Caco-2 (cell line): ENCODE measurements around the gene IL23R. TPM values are rescaled to one million over a fixed set of nuclear protein-coding genes. Genes with fewer than 3 reads are reported as not detected.

Experiments
- BruUV-seq: library from RNA; stranded (reverse); fragments of 400-500 nt; replicated peaks from 2 replicates; lab custom pipeline; 2021; lab: Mats Ljungman, UMichigan
- CTCF ChIA-PET: fragments of 300-600 bp; sonication (Branson Sonifier 250); formaldehyde crosslinking; loops from one replicate; lab custom pipeline; 2022; ENCODE audit warnings: antibody characterized with exemption; lab: Charles Lee
- POLR2A ChIA-PET: fragments of 300-600 bp; sonication (Branson Sonifier 250); formaldehyde crosslinking; loops from one replicate; lab custom pipeline; 2022; ENCODE audit warnings: antibody characterized with exemption; lab: Charles Lee
- DNase-seq, 2 experiments: peaks; one replicate each; pipeline versions ENCODE4 v3.0.0 to v3.0.0-alpha.2; 2020 to 2022
- H3K27me3 ChIP-seq: replicated peaks from 2 replicates; pipeline ENCODE4 v1.6.0; 2011; ENCODE audit warnings: low read length; ENCODE audit not compliant: control insufficient read depth, insufficient read depth
- H3K36me3 ChIP-seq: 2 replicates; pipeline ENCODE4 v1.5.1; 2011; ENCODE audit warnings: low read length; ENCODE audit not compliant: control insufficient read depth, insufficient read depth
- H3K4me1 ChIP-seq: fragments of 250-450 bp; sonication (Bioruptor Pico); 2 replicates; pipeline ENCODE4 v1.5.1; 2020; ENCODE audit warnings: mild to moderate bottlenecking
- H3K4me3 ChIP-seq: 2 replicates; pipeline ENCODE4 v1.5.1; 2011; ENCODE audit warnings: low read depth, mild to moderate bottlenecking, control low read depth, low read length
- H3K9me3 ChIP-seq: fragments of 250-450 bp; sonication (Bioruptor Pico); 2 replicates; pipeline ENCODE4 v1.5.1; 2020; ENCODE audit warnings: mild to moderate bottlenecking, moderate library complexity
- H3K27ac Mint-ChIP-seq: one replicate; pipeline ENCODE4 v1.8.0; 2022; ENCODE audit warnings: mixed read lengths; ENCODE audit not compliant: unreplicated experiment
- H3K27me3 Mint-ChIP-seq: one replicate; pipeline ENCODE4 v1.8.0; 2022; ENCODE audit warnings: mixed read lengths; ENCODE audit not compliant: insufficient read depth, unreplicated experiment
- H3K36me3 Mint-ChIP-seq: one replicate; pipeline ENCODE4 v1.8.0; 2022; ENCODE audit warnings: mild to moderate bottlenecking, mixed read lengths; ENCODE audit not compliant: insufficient read depth, unreplicated experiment
- H3K4me1 Mint-ChIP-seq: one replicate; pipeline ENCODE4 v1.8.0; 2022; ENCODE audit warnings: low read depth, mixed read lengths; ENCODE audit not compliant: unreplicated experiment
- H3K4me3 Mint-ChIP-seq: one replicate; pipeline ENCODE4 v1.8.0; 2022; ENCODE audit warnings: mild to moderate bottlenecking, moderate library complexity, mixed read lengths; ENCODE audit not compliant: unreplicated experiment
- H3K9me3 Mint-ChIP-seq: one replicate; pipeline ENCODE4 v1.8.0; 2022; ENCODE audit warnings: mixed read lengths; ENCODE audit not compliant: unreplicated experiment
- intact Hi-C: fragments of 100-400 bp; cut with micrococcal nuclease; formaldehyde crosslinking; loops from one replicate; pipeline ENCODE4 v1.10.0; 2022; ENCODE audit not compliant: unreplicated experiment
- total RNA-seq: library from RNA; stranded (reverse); gene quantifications from 2 replicates; pipeline ENCODE4 v1.2.3, GENCODE V29; 2022
- TF ChIP-seq, protein P1 (sequence below), 2 experiments: fragments of 200-600 bp in 1 of 2; IDR thresholded peaks; 1 replicate in 1 of 2; 2 replicates in 1 of 2; pipeline versions ENCODE4 v1.5.1 to v1.8.0; 2011 to 2022; ENCODE audit warnings: antibody characterized with exemption in 1 of 2, control low read depth in 1 of 2, inconsistent platforms in 1 of 2, low read depth in 1 of 2, low read length in 1 of 2, mild to moderate bottlenecking in 1 of 2, moderate library complexity in 1 of 2; ENCODE audit not compliant: insufficient read depth in 1 of 2, severe bottlenecking in 1 of 2, unreplicated experiment in 1 of 2

Gene IL23R
- total RNA-seq, 1 experiment from 2014 or later = not detected

DNA sequence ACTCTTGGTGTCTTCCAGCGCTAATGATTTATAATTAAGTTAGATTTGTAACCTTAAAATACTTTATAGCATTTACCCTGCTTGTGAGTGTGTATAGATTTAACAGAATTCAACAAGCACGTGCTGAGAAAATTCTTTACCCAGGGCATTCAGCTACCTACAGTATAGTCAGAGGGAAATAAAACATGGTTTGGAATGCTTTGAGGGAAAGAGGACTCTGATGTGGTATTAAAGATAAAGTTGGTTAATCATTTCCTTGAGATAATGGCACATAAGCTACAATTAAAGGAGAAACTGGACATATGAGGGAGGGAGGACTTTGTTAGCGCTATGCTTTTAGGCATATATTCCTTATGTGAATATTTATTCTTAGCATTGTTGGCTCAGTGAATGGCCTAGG is 115.0 kb downstream of the IL23R start:
- POLR2A ChIA-PET = no interaction called here
- peak in 1 of 2 experiments; percentile 5 for DNase-seq
- BruUV-seq = no TSS peak
- Mint-ChIP-seq H3K27me3 (no peaks in the 10 kb centered on the region), H3K36me3 (no peaks in the 10 kb centered on the region), H3K4me1 (no peaks in the 10 kb centered on the region), H3K27ac (no peak overlapping the region), H3K9me3 (no peaks in the 10 kb centered on the region), H3K4me3 (peak overlapping the region; percentile 0)
- H3K4me3 ChIP-seq = no peak overlapping the region
- peaks cover 11% of the 10 kb centered on the region; the same call in 1 of the 2 replicates for H3K4me1 ChIP-seq
- CTCF ChIA-PET = no interaction called here
- no peaks in the 10 kb centered on the region for H3K9me3 ChIP-seq
- TF ChIP-seq, protein P1, sequence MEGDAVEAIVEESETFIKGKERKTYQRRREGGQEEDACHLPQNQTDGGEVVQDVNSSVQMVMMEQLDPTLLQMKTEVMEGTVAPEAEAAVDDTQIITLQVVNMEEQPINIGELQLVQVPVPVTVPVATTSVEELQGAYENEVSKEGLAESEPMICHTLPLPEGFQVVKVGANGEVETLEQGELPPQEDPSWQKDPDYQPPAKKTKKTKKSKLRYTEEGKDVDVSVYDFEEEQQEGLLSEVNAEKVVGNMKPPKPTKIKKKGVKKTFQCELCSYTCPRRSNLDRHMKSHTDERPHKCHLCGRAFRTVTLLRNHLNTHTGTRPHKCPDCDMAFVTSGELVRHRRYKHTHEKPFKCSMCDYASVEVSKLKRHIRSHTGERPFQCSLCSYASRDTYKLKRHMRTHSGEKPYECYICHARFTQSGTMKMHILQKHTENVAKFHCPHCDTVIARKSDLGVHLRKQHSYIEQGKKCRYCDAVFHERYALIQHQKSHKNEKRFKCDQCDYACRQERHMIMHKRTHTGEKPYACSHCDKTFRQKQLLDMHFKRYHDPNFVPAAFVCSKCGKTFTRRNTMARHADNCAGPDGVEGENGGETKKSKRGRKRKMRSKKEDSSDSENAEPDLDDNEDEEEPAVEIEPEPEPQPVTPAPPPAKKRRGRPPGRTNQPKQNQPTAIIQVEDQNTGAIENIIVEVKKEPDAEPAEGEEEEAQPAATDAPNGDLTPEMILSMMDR (IDR thresholded peaks at IDR 0.05; ENCODE audit: insufficient read depth in 1 of 2, low read depth in 1 of 2, low read length in 1 of 2, severe bottlenecking in 1 of 2, unreplicated experiment in 1 of 2) = no peak
- H3K36me3 ChIP-seq = no peaks in the 10 kb centered on the region
- intact Hi-C loops = no loop called here
- no peaks in the 10 kb centered on the region for H3K27me3 ChIP-seq

DNA sequence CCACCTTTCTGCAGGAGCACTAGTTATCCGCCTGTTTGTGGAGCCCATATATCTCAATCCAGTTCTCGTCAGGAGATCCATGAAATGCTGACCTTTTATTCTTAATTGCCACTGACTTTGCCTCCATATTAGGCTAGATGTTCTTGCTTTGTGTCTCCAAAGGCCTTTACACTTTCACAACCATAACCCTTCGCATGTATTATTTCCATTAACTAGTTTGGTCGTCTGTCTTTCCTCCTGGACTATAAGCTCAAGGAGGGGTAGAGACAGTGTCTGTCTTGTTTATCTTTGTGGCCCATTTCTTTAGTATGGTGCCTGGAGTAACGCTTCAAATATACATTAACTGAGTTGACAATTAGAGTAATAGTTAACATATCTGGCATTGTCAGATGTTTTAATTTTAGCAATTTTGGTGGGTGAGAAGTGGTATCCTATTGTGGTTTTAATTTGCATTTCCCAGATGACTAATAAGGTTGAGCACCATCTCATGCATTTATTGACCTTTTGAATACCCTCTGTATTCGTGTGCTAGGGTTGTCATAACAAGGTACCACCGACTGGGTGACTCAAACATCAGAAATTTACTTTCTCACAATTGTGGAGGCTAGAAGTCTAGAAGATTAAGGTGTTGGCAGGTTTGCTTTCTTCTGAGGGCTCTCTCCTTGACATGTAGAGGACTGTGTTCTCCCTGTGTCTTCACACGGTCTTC is 119.7 kb downstream of the IL23R start:
- Mint-ChIP-seq H3K36me3 (no peaks in the 10 kb centered on the region), H3K4me3 (no peak overlapping the region), H3K27ac (no peak overlapping the region), H3K27me3 (no peaks in the 10 kb centered on the region), H3K9me3 (no peaks in the 10 kb centered on the region), H3K4me1 (no peaks in the 10 kb centered on the region)
- no peaks in the 10 kb centered on the region for H3K9me3 ChIP-seq
- no peak overlapping the region for H3K4me3 ChIP-seq
- CTCF ChIA-PET = no interaction called here
- intact Hi-C loops = no loop called here
- POLR2A ChIA-PET = no interaction called here
- DNase-seq = no peak
- H3K4me1 ChIP-seq = peaks cover 6% of the 10 kb centered on the region; the same call in 1 of the 2 replicates
- no peaks in the 10 kb centered on the region for H3K36me3 ChIP-seq
- no peaks in the 10 kb centered on the region for H3K27me3 ChIP-seq
- BruUV-seq = no TSS peak
- TF ChIP-seq, protein P1 (IDR thresholded peaks at IDR 0.05; ENCODE audit: insufficient read depth in 1 of 2, low read depth in 1 of 2, low read length in 1 of 2, severe bottlenecking in 1 of 2, unreplicated experiment in 1 of 2) = no peak

DNA sequence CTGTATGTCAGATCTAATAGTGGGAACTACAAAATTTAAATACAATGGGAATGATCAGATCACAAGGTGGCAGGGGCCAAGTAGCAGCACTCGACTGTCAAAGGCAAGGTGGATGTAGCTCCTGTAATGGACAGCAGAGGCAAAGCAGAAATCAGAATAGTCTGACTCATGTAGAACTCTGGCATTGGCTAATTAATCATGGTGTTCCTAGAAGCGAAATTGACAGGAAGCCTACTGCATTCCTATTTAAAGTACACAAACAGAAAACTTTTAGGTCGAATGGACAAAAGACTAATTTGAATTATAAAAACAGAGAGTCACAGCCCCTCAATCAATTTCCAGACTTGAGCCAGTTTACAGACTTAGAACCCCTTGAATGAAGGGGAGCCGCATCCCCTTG is 124.0 kb downstream of the IL23R start:
- BruUV-seq = no TSS peak
- TF ChIP-seq, protein P1 (IDR thresholded peaks at IDR 0.05; ENCODE audit: insufficient read depth in 1 of 2, low read depth in 1 of 2, low read length in 1 of 2, severe bottlenecking in 1 of 2, unreplicated experiment in 1 of 2) = no peak
- CTCF ChIA-PET = no interaction called here
- Mint-ChIP-seq H3K4me1 (no peaks in the 10 kb centered on the region), H3K36me3 (no peaks in the 10 kb centered on the region), H3K27ac (no peak overlapping the region), H3K9me3 (no peaks in the 10 kb centered on the region), H3K4me3 (no peak overlapping the region), H3K27me3 (peaks cover under 1% of the 10 kb centered on the region)
- Histone ChIP-seq H3K4me3 (no peak overlapping the region), H3K9me3 (no peaks in the 10 kb centered on the region), H3K4me1 (no peaks in the 10 kb centered on the region), H3K27me3 (no peaks in the 10 kb centered on the region), H3K36me3 (no peaks in the 10 kb centered on the region)
- POLR2A ChIA-PET = no interaction called here
- DNase-seq = no peak
- intact Hi-C loops = no loop called here
